DND-41 (cell line): ENCODE data around the gene C6orf58.

Experiments
- EZH2 ChIP-seq: IDR thresholded peaks from 3 replicates; pipeline ENCODE4 v1.6.1; 2012; ENCODE audit warnings: borderline replicate concordance, low read depth, mild to moderate bottlenecking, moderate library complexity, low read length, inconsistent platforms; ENCODE audit not compliant: severe bottlenecking
- TF ChIP-seq, protein P1 (sequence below): IDR thresholded peaks from 2 replicates; pipeline ENCODE4 v1.5.1; 2012; ENCODE audit warnings: borderline replicate concordance, low read length, moderate library complexity, mild to moderate bottlenecking; ENCODE audit not compliant: poor library complexity, severe bottlenecking; ENCODE audit errors: extremely low read depth

DNA sequence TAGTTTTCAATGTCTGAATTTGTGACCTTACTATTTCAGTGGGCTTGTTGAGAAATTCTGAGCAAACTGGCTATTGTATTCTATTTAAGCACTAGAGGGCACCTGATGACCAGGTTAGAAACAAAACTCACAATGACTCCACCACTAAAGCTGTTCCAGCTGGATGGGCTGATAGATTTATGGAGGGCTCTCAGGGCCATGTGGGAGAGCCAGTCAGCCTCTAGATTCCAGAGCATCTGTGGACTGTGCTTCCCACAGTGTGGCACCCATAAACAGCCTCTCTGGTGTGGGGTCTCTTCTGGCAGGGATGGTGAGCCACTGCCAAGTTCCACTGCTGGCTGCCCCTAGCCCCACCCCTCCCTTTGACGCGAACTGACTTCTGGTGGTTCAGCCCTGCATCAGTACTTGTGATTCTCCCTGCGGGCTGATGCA, 29.2 kb downstream of the C6orf58 start:
- TF ChIP-seq, protein P1, sequence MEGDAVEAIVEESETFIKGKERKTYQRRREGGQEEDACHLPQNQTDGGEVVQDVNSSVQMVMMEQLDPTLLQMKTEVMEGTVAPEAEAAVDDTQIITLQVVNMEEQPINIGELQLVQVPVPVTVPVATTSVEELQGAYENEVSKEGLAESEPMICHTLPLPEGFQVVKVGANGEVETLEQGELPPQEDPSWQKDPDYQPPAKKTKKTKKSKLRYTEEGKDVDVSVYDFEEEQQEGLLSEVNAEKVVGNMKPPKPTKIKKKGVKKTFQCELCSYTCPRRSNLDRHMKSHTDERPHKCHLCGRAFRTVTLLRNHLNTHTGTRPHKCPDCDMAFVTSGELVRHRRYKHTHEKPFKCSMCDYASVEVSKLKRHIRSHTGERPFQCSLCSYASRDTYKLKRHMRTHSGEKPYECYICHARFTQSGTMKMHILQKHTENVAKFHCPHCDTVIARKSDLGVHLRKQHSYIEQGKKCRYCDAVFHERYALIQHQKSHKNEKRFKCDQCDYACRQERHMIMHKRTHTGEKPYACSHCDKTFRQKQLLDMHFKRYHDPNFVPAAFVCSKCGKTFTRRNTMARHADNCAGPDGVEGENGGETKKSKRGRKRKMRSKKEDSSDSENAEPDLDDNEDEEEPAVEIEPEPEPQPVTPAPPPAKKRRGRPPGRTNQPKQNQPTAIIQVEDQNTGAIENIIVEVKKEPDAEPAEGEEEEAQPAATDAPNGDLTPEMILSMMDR: peak; percentile 47
- TF ChIP-seq EZH2: no peak
